ENCODE data around the gene CRYBB3.

The CRYBB3 gene

DNA sequence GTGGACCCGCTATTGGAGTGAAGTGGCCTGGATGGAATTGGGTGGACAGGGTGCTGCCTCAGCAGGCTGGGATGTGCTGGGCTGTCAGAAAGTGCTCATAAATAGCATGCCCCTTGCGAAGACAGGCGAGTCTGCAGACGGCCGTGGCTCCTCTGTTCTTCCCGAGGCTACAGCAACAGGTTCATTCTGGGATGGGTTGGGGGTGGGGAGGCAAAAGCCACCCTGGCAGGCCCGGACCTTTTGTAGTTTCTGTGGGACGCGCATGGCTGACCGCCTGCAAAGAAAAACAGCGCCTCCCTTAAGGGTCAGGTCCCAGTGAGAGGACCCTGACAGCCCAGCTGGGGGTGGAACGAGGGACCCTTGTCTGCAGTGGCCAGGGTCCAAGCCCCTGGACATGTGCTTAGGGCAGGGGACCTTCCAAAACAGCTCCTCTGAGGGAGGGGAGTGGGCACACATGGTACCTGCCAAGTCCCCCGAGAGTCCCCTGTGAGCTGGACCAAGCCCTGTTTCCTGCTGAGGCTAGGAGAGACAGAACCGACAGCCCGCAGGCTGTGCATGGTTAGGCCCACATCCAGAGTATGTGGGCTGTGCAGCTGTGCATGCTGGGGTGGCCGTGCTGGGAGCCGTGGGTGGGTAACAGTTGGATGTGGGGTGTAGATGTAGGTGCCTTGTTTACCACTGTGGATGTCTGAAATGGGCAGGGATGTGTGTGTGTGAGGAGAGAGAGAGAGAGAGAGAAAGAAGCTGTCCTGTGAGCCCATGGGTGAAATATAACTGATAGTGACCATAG, at the start of gene CRYBB3:
TSS of gene CRYBB3 (plus strand) at position 128 of the 790 bp plus-strand sequence. CDS start 1,539 bp downstream, outside the sequence.
- no peak for DNase-seq

GRCh38 chr22:25153961-25154666, 45.5 kb upstream of the CRYBB3 start:
- DNase-seq = no peak

- no peak for DNase-seq
Measured at GRCh38 chr22:25154667-25154999, 45.0 kb upstream of the CRYBB3 start.

DNA sequence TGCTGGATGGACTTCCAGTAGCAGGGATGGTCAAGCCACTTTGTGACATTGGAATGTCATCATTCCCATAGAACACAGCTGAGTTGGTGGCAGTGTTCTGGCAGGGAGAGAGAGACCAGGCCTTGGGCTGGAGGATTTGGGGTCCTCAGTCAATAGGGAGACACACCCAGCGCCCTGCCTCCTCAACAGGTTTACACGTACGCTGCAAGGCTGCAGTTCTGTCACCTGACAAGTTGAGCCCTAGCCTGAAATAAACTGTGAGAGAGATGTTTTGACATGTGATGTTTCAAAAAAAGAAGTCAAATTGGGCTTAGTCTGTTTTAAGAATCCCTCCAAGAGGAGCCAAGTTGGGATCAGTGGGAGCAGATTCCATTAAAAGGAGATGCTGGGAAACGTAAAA, 42.9 kb upstream of the CRYBB3 start:
- DNase-seq = no peak

- DNase-seq = no peak
Measured at GRCh38 chr22:25159028-25159427, 40.6 kb upstream of the CRYBB3 start.

DNA sequence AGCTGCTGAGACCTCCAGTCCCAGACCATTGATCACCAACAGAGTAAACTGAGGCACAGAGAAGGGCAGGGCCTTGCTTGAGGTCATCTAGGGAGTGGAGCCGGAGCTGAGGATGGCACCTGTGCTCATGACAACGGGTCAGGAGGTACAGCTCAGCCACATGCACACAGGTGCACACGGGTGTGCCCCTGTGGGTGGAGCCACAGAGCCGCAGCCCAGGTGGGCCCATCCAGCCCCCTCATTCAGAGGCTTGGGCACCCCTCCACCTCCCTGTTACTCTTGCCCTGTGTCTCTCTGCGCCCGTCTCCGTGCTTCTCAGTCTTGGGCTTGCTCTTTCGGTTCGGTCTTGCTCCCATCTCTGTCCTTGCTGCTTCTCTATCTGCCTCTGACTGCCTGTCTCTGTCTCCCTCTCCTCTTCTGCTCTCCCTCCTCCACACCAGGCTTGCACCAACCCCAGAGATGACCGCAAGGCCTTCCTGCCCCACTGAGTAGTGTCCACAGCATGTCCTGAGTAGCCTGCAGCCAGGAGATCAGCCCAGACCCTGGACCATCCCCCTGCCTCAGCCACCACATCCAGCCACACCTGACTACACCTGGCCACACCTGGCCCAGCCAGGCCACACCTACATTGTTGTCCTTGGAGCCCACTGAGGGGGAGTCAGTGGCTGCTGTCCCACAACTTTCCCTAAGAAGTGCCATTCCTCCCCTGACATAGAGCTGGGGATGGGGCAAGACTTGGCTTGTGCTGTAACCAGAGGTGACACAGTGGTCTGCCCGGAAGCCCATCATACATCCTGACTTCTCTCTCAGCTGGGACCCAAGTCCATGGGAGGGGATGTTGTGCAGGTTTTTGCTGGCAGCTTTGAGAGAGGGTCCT, 39.3 kb upstream of the CRYBB3 start:
- DNase-seq = no peak

DNA sequence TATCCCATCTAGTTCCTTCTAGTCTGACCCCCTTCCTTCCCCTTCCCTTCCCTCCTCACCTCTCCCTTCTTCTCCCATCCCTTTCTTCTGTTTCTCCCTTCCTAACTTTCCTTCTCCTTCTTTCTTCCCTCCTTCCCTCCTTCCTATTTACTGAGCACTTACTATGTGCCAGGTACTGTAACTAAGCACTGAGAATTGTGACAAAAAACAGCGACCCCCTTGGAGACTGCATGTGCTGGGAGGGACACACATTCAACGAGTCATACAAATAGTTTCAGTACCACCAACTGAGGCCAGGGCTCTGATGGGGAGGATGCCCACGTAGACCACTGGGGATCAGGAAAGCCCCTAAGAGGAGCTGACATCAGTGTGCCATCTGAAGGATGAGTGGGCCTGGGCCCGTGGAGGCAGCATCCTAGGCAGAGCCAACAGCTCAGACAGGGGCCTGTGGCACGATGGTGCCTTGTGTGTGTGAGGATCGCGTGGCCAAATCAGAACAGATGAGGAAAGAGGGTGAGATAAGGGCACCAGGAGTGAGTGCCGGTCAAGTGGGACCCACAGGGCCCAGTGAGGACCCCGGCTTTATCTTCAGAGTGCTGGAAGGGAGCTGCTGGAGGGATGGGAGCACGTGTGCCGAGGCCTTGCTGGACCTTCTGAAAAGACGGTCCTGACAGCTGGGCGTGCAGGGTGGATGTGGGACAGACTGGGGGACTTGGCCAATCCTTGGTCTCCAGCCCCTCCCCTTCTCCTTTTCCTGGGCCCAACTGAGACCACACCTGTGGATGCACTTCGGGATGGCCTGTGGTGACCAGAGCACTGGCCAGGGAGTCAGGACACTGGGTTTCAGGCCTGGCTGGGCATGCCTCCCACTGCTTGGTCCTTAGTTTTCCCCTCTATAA, 38.4 kb upstream of the CRYBB3 start:
- DNase-seq = no peak

GRCh38 chr22:25161916-25162530, 37.6 kb upstream of the CRYBB3 start:
- no peak for DNase-seq

GRCh38 chr22:25162561-25162960, 37.1 kb upstream of the CRYBB3 start:
- DNase-seq = no peak

DNA sequence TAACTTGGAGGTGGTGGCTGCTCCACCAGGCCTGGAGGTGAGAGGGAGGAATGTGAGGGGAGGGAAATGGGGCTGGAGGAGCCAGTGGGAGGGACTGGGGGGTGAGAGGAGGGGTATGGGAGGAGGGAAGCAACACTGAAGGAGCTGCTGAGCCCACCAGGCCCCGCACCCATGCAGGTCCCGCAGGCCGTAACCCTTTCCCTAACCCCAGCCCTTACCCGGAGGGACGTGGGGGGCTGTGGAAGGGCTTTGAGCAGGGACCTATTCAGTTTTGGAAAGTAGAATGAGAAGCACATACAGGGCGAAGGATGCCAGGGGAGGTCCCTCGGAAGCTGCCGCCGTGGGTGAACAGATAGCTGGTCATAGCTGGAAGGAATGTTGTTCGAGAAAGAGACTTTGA, 33.9 kb upstream of the CRYBB3 start:
- no peak for DNase-seq

DNA sequence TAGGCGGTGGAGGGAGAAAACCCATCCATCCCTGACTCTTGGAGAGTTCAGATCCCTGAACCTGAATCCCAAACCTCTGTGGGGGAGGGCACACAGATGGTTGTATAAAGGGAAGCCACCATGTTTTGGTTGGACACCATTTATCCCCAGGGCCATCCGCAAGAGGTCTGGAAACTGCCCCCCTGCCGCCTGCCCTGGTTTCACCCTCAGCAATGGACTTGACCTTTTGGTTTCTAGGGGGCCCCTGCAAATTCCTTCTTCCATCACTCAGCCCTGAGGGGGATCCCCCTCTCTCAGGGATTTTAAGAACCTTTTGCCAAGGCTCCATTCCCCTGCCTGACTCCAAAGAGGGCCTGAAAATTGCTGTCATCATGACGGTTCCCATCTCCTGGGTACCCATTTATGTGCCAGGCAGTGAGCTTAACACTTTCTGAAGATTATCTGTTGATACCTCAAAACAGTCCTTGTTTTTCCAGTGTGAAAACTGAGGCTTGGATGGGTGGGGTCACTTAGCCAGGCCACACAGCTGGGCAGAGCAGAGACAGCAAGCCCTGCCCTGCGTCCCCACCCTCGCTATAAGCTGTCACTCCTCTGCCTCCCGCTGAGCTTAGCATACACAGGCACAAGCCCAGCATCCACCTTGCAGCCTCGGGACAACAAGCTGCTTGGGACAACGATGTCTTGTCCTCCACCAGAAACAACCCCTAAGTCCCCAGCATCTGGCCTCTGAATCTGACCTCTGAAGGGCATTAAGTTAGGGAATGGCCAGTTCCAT, 33.2 kb upstream of the CRYBB3 start:
- DNase-seq = no peak

- DNase-seq = no peak
Measured at GRCh38 chr22:25167082-25167481, 32.6 kb upstream of the CRYBB3 start.

DNA sequence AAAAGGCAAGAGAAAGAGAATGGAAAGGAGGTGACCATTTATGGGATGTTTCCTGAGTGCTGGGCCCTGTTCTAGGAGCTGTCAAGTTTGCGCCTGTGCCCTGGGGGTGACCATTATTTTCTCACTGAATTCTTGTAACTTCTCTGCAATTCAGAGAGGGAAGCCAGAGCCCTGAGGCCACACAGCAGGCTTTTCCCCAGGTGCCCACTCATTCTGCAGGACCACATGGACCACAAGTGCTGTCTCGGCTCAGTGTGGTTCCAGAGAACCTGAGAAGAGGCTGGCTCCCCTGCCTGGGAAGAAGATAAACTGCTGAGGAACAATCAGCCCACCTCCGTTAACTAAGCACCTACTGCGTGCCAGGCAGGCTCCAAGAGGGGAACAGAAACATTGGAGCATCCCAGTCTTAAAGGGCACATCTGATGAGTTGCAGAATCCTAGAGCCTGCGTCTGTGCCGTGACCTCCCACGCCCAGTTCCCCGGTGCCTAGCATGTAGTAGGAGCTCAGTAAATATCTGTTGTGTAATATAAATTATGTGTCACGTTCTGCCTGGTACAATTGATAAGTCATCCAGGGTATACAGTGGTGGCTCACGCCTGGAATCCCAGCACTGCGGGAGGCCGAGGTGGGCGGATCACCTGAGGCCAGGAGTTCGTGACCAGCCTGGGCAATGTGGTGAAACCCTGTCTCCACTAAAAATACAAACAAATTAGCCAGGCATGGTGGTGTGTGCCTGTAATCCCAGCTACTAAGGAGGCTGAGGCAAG, 31.6 kb upstream of the CRYBB3 start:
- no peak for DNase-seq

DNA sequence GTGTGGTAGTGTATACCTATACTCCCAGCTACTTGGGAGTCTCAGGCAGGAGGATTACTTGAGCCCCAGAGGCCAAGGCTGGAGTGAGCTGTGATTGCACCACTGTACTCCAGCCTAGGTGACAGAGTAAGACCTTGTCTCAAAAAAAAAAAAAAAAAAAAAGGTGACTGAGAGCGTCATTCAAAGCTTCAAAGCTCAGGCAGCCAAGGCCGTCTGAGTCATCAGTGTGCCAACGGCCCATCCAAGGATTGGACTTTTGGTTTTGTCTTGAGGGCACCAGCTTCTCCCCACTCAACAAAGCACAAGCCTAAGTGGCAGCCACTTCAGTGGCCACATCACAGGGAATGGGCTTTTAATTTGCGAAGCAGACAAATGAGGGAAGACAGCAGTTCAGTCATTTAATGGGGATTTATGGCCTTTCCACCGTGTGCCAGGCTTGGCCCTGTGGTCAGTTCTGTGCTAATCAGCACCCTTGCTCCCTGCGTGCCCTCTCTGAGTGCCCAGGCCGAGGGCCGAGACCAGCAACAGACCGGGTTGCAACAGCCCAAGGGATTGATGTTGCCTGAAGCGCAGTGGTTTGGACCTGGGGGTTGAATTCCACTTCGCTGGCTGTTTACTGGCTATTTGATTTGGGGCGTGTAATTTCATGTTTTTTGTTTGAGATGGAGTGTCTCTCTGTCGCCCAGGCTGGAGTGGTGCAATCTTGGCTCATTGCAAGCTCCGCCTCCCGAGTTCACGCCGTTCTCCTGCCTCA, 30.2 kb upstream of the CRYBB3 start:
- DNase-seq = no peak

DNA sequence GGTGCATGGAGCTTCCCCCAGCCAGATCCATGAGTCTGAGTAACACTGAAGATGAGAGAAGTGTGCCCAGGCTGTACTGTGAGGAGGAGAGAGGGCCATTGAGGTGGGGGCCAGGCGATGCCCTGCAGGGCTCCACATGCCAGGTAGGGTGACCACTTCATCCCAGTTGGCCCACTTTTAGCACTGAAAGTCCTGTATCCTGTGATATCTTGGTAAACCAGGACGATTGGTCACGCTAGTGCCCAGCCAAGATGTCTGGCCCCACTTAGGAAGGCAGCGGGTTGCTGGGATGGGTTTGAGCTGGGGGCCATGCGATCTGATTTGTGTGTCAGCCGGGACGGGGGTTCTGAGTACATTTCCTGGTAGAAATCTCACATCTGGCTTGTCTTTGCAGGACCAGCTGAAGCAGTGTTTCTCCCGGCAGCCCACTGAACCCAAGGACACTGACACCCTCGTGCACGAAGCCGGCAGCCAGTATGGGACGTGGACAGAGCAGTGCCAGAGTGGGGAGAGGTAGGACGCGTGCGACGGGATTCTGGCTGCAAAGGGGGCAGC, 29.2 kb upstream of the CRYBB3 start:
- DNase-seq = no peak

- DNase-seq = no peak
Measured at GRCh38 chr22:25172153-25172552, 27.5 kb upstream of the CRYBB3 start.

DNA sequence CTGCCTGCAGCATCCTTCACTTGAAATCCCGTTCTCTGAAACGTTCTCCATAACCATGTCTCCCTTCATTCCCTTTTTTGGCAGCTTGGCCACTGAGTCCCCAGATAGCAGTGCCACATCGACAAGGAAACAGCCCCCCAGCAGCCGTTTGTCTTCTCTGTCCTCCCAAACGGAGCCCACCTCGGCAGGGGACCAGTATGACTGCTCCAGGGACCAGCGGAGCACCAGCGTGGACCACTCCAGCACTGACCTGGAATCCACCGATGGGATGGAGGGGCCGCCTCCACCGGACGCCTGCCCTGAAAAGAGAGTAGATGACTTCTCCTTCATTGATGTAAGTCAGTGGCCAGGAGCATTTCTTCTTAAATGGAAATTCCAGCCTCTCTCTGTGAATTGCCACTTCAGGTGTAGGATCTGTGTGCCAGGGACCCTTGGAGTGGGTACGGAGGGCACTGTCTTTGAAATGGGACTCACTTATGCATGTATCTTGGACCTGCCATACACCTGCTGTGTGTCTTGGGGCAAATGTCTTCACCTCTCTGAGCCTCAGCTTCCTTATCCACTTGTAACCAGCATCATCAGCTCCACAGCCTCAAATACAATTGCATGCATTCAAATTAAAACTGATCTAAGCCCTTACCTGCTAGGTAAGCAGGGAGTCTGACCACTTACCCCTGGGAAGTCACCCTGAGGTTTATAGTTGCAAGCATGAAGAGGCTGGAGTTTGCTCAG, 25.3 kb upstream of the CRYBB3 start:
- DNase-seq = no peak

- no peak for DNase-seq
Measured at GRCh38 chr22:25174888-25175411, 24.7 kb upstream of the CRYBB3 start.

All from NCI-H446 treated with DMSO at 0.1 percent for 48 hours (cell line).